Measurements from ENCODE around the gene NAA15.

GRCh38 chr4:139361301-139361700, 60.0 kb downstream of the NAA15 start:
- no peak for TF ChIP-seq CTCF (IDR thresholded peaks at IDR 0.05; ENCODE audit: insufficient read depth, low read length)
- TF ChIP-seq GABPA (IDR thresholded peaks at IDR 0.05; ENCODE audit: low read depth) = no peak

Data from HL-60 (cell line).